GM10266 (cell line): ENCODE data around the gene AP5M1.

Experiments used
- DNase-seq: peaks from one replicate; pipeline ENCODE4 v3.0.0; 2012; ENCODE audit errors: extremely low spot score
- CTCF ChIP-seq: IDR thresholded peaks from 2 replicates; pipeline ENCODE4 v1.5.1; 2012; ENCODE audit warnings: mild to moderate bottlenecking, low read depth; ENCODE audit not compliant: control insufficient read depth, insufficient read depth; ENCODE audit errors: missing control alignments

Gene AP5M1

GRCh38 chr14:57346741-57347140 lies 78.0 kb downstream of the AP5M1 start:
- DNase-seq = no peak
- no peak for TF ChIP-seq CTCF
